Putamen (tissue), 1 donor: ENCODE results near the gene LRCH2.
"Not testable (repeated sequence)": the region's sequence is repeated elsewhere in the genome, so short reads cannot be mapped to it uniquely, and the experiment has no call there.

Experiments
- DNase-seq: peaks from one replicate; pipeline ENCODE4 v3.0.0-alpha.2; 2016; ENCODE audit warnings: low spot score

The LRCH2 gene, protein sequence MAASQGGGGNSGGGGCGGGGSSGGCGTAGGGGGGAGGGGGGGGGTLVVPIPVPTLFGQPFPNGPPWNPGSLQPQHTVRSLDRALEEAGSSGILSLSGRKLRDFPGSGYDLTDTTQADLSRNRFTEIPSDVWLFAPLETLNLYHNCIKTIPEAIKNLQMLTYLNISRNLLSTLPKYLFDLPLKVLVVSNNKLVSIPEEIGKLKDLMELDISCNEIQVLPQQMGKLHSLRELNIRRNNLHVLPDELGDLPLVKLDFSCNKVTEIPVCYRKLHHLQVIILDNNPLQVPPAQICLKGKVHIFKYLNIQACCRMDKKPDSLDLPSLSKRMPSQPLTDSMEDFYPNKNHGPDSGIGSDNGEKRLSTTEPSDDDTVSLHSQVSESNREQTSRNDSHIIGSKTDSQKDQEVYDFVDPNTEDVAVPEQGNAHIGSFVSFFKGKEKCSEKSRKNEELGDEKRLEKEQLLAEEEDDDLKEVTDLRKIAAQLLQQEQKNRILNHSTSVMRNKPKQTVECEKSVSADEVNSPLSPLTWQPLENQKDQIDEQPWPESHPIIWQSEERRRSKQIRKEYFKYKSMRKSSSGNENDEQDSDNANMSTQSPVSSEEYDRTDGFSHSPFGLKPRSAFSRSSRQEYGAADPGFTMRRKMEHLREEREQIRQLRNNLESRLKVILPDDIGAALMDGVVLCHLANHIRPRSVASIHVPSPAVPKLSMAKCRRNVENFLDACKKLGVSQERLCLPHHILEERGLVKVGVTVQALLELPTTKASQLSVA

DNA sequence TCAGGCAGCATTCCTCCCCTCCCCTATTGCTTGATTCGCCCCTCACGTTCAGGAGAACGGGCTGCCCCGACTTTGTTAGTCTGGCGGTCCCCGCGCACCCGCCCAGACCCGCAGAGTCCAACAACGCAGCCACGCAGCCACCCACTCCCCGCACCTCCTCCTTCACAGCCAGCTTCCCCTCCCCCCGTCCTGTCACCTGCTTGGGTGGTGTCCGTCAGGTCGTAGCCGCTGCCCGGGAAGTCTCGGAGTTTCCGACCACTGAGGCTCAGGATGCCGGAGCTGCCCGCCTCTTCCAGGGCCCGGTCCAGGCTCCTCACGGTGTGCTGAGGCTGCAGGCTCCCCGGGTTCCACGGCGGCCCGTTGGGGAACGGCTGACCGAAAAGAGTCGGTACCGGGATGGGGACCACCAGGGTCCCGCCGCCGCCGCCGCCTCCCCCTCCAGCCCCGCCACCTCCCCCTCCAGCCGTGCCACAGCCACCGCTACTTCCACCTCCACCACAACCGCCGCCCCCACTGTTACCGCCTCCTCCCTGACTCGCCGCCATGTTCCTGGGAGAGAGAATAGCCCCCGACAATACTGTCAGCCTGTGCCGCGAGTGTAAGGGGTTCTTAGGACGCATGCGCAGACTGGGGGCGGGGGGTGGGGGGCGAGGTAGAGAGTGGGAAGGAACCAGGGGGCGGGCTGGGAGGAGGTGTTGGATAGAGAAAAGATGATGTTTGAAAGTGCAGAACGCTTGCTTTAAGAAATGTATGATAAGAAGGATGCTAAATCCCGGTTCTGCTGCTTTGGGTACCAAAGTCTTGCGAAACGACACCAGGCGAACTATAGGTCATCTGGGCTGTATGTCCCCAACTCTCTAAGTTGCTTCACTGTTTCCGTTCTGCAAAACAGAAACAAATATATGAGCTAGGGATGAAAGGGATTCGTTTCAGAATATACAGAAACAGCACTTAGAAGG is at the start of gene LRCH2:
LRCH2 (minus strand) TSS at position 600 of the 959 bp plus-strand sequence; CDS start at position 545, 55 bp downstream.
- peak; percentile 53 for DNase-seq

DNA sequence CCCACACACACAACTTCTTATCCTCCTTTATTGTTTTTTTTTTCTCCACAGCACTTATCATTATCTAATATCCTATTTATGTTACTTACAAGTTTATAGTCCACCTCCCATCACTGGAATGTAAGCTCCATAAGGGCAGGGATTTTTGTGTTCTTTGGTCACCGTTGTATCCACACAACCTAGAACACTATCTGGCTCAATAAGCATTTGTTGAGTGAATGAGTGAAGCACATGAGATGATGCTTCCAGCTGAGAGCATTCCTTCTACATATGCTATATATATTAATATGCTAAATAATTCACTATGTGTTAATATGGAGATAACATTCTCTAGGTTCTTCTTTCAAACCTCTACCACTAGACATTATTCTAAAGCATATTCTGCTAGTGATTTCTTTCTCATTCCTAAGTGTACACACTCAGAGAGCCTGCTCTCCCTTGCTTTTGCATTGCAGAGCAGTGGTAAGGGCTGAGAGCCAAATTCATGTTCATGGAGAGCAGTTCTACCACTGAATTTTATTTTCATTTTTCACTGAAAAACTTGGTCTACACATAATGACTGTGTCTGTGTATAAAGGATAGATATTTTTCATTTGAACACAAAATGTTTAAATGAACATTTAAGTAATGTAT is 35.3 kb upstream of the LRCH2 start:
- DNase-seq: no peak

DNA sequence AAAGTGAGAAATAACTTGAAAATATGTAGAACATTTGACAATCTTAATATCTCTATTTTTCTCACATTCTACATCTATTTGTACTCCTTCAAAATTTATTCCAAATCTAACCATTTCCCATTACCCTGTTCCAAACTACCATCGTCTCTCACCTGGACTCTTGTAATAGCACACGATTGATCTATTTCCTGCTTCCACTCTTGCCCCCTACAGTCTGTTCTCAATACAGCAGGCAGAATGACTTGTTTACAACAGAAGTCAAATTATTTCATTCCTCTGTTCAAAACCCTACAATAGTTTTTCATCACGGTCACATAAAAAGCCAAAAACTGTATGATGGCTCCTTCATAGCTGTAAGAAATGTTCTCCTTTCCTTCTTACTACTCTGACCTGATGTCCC is 34.5 kb upstream of the LRCH2 start:
- no peak for DNase-seq

DNA sequence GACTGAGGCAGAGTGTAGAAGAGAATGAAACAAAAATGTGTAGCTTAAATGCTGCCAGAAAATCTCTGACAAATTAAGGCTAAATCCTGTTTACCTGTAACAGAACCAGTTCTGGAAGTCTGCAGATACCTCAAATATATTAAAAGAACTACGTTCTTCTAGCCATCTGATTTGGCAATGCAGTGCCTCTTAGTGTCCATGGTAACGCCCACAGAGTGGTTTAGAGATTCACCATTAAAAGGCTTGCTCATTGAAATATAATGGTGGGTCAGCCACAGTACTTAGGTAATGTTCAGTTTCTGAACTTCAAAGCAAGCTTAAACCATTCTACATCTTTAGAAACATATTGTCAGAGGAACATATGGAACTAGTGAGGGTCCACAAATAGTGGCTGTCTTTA is 32.4 kb upstream of the LRCH2 start:
- no peak for DNase-seq

- no peak for DNase-seq
Observed at GRCh38 chrX:115264009-115264408, 30.1 kb upstream of the LRCH2 start.

DNA sequence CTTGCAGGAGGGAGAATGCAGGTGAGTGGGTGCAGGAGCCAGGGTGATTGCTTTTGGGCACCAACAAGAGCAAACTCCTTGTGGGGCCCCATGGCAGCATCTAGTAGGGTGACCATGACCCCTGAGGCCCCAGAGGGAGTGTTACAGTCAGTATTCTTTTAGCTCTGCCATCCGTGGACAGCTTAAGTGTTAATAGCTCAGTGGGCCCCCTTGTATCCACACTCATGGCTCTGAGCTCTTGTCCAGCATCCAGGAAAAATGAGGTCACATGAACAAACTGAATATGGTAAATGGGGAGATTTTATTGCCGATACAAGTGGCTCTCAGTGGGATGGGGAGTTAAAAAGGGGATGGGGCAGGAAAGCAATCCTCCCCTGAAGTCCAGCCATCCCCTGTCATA is 27.3 kb upstream of the LRCH2 start:
- DNase-seq: no peak

DNA sequence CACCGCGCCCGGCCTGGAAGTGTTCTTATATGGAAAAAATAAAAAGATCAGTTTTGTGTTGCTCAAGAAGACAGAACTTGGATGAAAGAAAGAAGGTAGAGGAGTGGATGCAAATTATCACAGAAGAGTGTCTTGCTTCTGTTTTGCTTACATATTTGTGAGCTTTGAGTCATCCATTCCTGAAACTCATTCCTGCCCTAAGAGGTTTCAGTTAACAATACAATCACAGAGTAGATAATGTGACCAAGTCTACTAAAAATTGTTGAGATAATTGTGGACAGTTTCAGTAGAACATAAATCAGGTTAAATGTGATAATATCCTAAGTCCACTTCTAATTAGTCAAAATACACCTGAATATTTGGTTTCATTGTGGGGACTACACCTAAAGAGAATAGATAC is 26.4 kb upstream of the LRCH2 start:
- DNase-seq: no peak

- no peak for DNase-seq
Observed at GRCh38 chrX:115259238-115259875, 25.5 kb upstream of the LRCH2 start.

GRCh38 chrX:115257711-115258110 is 23.8 kb upstream of the LRCH2 start:
- no peak for DNase-seq

DNA sequence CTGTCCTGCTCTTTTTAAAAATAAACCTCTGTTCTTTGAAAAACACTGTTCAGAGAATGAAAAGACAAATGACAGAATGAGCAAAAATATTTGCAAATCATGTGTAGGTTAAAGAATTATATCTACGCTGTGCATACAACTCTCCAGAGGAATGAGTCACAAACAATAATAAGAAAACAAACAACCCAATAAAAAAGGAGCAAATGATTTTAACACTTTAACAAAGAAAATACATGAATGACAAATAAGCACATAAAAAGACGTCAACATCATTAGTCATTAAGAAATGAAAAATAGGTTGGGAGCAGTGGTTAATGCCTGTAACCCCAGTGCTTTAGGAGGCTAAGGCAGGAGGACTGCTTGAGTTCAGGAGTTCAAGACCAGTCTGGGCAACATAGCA is 21.1 kb upstream of the LRCH2 start:
- DNase-seq: no peak

DNA sequence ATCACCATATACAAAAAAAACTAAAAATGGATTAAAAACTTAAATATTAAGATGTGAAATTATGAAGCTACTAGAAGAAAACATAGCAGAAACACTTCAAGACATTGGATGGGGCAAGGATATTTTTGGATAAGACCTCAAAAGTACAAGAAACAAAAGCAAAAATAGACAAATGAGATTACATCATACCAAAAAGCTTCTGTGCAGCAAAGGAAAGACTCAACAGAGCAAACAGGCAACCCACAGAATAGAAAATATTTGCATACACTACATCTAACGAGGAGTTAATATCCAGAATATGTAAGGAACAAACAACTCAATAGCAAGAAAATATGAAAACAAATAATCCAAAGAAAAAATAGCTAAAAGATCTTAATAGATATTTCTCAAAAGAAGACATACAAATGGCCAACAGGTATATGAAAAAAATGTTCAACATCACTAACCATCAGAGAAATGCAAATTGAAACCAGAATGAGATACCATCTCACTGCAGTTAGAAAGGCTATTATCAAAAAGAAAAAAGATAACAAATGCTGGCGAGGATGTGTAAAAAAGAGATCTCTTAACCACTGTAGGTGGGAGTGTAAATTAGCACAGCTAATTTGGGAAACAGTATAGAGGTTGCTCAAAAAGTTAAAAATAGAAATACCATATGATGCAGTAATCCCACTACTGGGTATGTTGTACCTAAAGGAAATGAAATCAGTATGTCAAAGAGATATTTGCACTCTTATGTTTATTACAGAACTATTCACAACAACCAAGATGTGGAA is 17.8 kb upstream of the LRCH2 start:
- DNase-seq: no peak

DNA sequence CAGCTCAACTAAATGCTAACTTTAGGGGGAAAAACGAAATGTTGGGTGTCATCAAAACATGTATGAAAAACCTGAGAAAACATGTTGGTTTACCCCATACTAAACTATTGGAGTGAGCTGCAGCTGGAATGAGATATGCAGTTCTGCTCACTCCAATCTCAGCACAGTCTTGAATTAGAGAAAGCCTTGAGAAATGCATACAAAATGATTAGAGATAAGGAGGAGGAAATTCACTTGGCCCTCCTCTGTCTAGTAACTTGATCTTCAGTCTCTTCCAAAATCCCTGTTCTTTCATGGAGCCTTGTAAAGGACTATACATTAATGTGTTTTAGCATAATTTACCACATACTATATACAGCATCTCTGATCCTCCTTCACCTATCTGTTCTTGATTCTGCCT is 3.2 kb upstream of the LRCH2 start:
- no peak for DNase-seq

DNA sequence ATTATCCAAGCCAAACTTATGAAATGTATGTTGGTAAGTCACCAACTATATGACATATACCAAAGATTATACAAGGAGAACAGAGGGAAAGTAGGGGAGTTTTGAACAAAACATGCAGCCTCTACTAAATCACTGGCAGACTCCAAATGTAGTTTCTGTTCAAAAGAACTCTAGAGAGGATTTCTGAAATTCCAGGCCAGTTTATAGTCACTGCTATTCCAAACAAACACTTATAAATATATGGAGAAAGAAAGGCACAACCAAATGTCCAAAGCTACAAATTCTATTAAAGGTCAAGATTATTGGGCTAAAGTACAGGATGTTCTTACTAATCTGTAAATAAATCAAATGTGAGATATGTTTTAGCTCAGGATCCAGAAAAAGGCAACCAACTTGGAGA is 2.7 kb upstream of the LRCH2 start:
- no peak for DNase-seq

- no peak for DNase-seq
Observed at GRCh38 chrX:115234461-115234860, 565 bp upstream of the LRCH2 start.

GRCh38 chrX:115232933-115233496 is 881 bp downstream of the LRCH2 start:
- DNase-seq: peak; percentile 9

GRCh38 chrX:115229337-115230003 is 4.4 kb downstream of the LRCH2 start:
- DNase-seq: no peak

- peak; percentile 13 for DNase-seq
Observed at GRCh38 chrX:115226929-115227328, 7.0 kb downstream of the LRCH2 start.

DNA sequence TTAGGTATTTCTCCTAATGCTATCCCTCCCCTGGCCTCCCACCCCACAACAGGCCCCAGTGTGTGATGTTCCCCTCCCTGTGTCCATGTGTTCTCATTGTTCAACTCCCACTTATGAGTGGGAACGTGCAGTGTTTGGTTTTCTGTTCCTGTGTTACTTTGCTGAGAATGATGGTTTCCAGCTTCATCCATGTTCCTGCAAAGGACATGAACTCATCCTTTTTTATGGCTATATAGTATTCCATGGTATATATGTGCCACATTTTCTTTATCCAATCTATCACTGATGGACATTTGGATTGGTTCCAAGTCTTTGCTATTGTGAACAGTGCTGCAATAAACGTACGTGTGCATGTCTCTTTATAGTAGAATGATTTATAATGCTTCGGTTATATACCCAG is 16.6 kb downstream of the LRCH2 start:
- not testable (repeated sequence) for DNase-seq

DNA sequence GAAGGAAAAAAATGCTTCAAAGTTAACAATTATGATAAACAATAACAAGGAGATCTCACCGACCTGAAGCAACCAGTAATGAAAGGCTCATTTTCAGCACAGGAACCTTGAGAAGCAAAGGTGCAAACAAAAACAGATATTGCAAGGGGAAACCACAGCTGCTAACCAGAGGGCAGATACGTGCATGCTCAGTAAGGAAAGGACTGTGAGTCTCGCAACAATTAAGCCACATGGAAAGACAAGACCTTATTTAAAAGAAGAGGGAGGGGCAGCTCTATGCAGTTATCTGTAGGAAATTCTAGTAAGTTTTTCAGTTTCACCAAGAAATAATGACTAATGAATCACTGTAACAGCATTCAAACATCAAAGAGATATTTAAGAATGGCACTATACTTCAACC is 19.3 kb downstream of the LRCH2 start:
- DNase-seq: no peak

DNA sequence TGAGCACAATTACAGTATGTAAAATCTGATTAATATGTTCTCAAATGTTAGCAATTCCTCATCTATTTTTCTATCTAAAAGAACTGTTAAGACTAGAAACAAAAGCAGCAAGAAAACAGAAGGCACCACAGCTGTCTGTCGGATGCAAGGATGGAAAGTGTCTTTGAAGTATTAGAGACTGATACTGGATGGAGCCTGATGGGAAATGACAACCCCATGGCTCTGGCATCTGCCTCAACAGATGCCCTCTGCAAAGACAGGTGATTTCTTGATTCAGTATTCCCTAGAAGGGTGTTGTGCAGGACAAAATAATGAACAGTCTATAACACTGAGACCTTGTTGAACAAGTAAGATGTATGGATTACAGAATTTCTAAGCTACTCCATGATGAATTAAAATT is 19.7 kb downstream of the LRCH2 start:
- no peak for DNase-seq
